H9 (cell line): Measurements from ENCODE around the gene GPR108. TPM values are rescaled to one million over a fixed set of nuclear protein-coding genes. Genes with fewer than 3 reads are reported as not detected.

Experiments
- DNase-seq: peaks from one replicate; pipeline ENCODE4 v3.0.0-alpha.2; 2017
- H2AFZ ChIP-seq: one replicate; pipeline ENCODE4 v1.6.1; 2013; ENCODE audit warnings: mild to moderate bottlenecking, low read length, control low read depth, moderate library complexity
- H2AK5ac ChIP-seq: 2 replicates; pipeline ENCODE4 v1.6.1; 2013; ENCODE audit warnings: low read length, control low read depth, mixed read lengths; ENCODE audit not compliant: insufficient read length
- H2BK120ac ChIP-seq: one replicate; pipeline ENCODE4 v1.6.1; 2013; ENCODE audit warnings: low read depth, mild to moderate bottlenecking, low read length, control low read depth, inconsistent platforms; ENCODE audit not compliant: poor library complexity, severe bottlenecking
- H2BK12ac ChIP-seq: 2 replicates; pipeline ENCODE4 v1.6.1; 2013; ENCODE audit warnings: low read length, control low read depth, mixed read lengths, low read depth; ENCODE audit not compliant: insufficient read length
- H2BK15ac ChIP-seq: 2 replicates; pipeline ENCODE4 v1.6.1; 2013; ENCODE audit warnings: low read depth, low read length, control low read depth
- H2BK20ac ChIP-seq: one replicate; pipeline ENCODE4 v1.6.1; 2013; ENCODE audit warnings: low read depth, mild to moderate bottlenecking, low read length, control low read depth, inconsistent platforms; ENCODE audit not compliant: poor library complexity, severe bottlenecking
- H2BK5ac ChIP-seq: 2 replicates; pipeline ENCODE4 v1.6.1; 2013; ENCODE audit warnings: low read length, control low read depth, mixed read lengths; ENCODE audit not compliant: insufficient read length
- H3K14ac ChIP-seq: 2 replicates; pipeline ENCODE4 v1.6.1; 2013; ENCODE audit warnings: low read length, control low read depth; ENCODE audit not compliant: insufficient read depth
- H3K18ac ChIP-seq: 2 replicates; pipeline ENCODE4 v1.6.1; 2013; ENCODE audit warnings: low read depth, mild to moderate bottlenecking, mixed read lengths, low read length, control low read depth; ENCODE audit not compliant: insufficient read length
- H3K23ac ChIP-seq: 2 replicates; pipeline ENCODE4 v1.6.1; 2013; ENCODE audit warnings: low read length, control low read depth, mixed read lengths, low read depth; ENCODE audit not compliant: insufficient read length
- H3K23me2 ChIP-seq: 2 replicates; pipeline ENCODE4 v1.6.1; 2013; ENCODE audit warnings: low read depth, mild to moderate bottlenecking, mixed read lengths, low read length, control low read depth; ENCODE audit not compliant: insufficient read length, poor library complexity, severe bottlenecking
- H3K27ac ChIP-seq: 2 replicates; pipeline ENCODE4 v1.5.1; 2013; ENCODE audit warnings: low read length, control low read depth, mixed read lengths, low read depth; ENCODE audit not compliant: insufficient read length
- H3K27me3 ChIP-seq: 2 replicates; pipeline ENCODE4 v1.6.1; 2013; ENCODE audit warnings: low read length, control low read depth, inconsistent platforms; ENCODE audit not compliant: insufficient read depth
- H3K4ac ChIP-seq: 2 replicates; pipeline ENCODE4 v1.6.1; 2013; ENCODE audit warnings: low read depth, mild to moderate bottlenecking, control low read depth, inconsistent platforms, low read length, moderate library complexity
- H3K4me1 ChIP-seq: 2 replicates; pipeline ENCODE4 v1.6.1; 2013; ENCODE audit warnings: low read length, control low read depth, inconsistent platforms; ENCODE audit not compliant: insufficient read depth
- H3K4me2 ChIP-seq: 2 replicates; pipeline ENCODE4 v1.6.1; 2013; ENCODE audit warnings: low read length, control low read depth, mixed read lengths; ENCODE audit not compliant: insufficient read length, insufficient read depth
- H3K56ac ChIP-seq: 2 replicates; pipeline ENCODE4 v1.6.1; 2013; ENCODE audit warnings: low read depth, mild to moderate bottlenecking, mixed read lengths, low read length, control low read depth; ENCODE audit not compliant: insufficient read length
- H3K79me1 ChIP-seq: 2 replicates; pipeline ENCODE4 v1.6.1; 2013; ENCODE audit warnings: low read depth, mild to moderate bottlenecking, moderate library complexity, low read length, control low read depth, inconsistent platforms; ENCODE audit not compliant: insufficient read depth, poor library complexity, severe bottlenecking
- H3K79me2 ChIP-seq: 2 replicates; pipeline ENCODE4 v1.6.1; 2013; ENCODE audit warnings: low read length, control low read depth, inconsistent platforms; ENCODE audit not compliant: insufficient read depth
- H3K9ac ChIP-seq: 2 replicates; pipeline ENCODE4 v1.6.1; 2013; ENCODE audit warnings: low read length, control low read depth, mixed read lengths; ENCODE audit not compliant: insufficient read length; ENCODE audit errors: extremely low read depth
- H3K9me3 ChIP-seq: one replicate; pipeline ENCODE4 v1.6.1; 2013; ENCODE audit warnings: low read depth, low read length, inconsistent platforms; ENCODE audit not compliant: control insufficient read depth
- H3T11ph ChIP-seq: one replicate; pipeline ENCODE4 v1.6.1; 2013; ENCODE audit warnings: mild to moderate bottlenecking, low read length, control low read depth, inconsistent platforms
- H4K20me1 ChIP-seq: one replicate; pipeline ENCODE4 v1.6.1; 2013; ENCODE audit not compliant: control insufficient read depth, insufficient read length, insufficient read depth
- H4K5ac ChIP-seq: 2 replicates; pipeline ENCODE4 v1.6.1; 2013; ENCODE audit warnings: low read depth, mild to moderate bottlenecking, mixed read lengths, low read length, control low read depth; ENCODE audit not compliant: insufficient read length
- H4K8ac ChIP-seq: replicated peaks from 2 replicates; pipeline ENCODE4 v1.6.1; 2013; ENCODE audit warnings: low read length, control low read depth, mixed read lengths, low read depth; ENCODE audit not compliant: insufficient read length
- H4K91ac ChIP-seq: 2 replicates; pipeline ENCODE4 v1.6.1; 2013; ENCODE audit warnings: low read depth, mild to moderate bottlenecking, moderate library complexity, mixed read lengths, low read length, control low read depth; ENCODE audit not compliant: insufficient read length
- H3K27ac Mint-ChIP-seq, 3 experiments: 2 replicates in 2 of 3; 3 replicates in 1 of 3; pipeline ENCODE4 v1.8.0; 2020 to 2021; ENCODE audit warnings: mixed read lengths in 3 of 3, mild to moderate bottlenecking in 1 of 3, moderate library complexity in 1 of 3
- H3K27me3 Mint-ChIP-seq: 2 replicates; pipeline ENCODE4 v1.8.0; 2021; ENCODE audit warnings: low read depth, mild to moderate bottlenecking, moderate library complexity, mixed read lengths
- H3K36me3 Mint-ChIP-seq, 3 experiments: 2 replicates in 2 of 3; 3 replicates in 1 of 3; pipeline ENCODE4 v1.8.0; 2020 to 2021; ENCODE audit warnings: low read depth in 3 of 3, mixed read lengths in 3 of 3; ENCODE audit not compliant: insufficient read depth in 1 of 3
- H3K4me1 Mint-ChIP-seq, 2 experiments: 2 replicates each; pipeline ENCODE4 v1.8.0; 2020; ENCODE audit warnings: mixed read lengths in 2 of 2
- H3K4me3 Mint-ChIP-seq, 2 experiments: 2 replicates in 1 of 2; 3 replicates in 1 of 2; pipeline ENCODE4 v1.8.0; 2020 to 2021; ENCODE audit warnings: mild to moderate bottlenecking in 2 of 2, mixed read lengths in 2 of 2, moderate library complexity in 1 of 2
- H3K9me3 Mint-ChIP-seq, 2 experiments: 2 replicates in 1 of 2; 3 replicates in 1 of 2; pipeline ENCODE4 v1.8.0; 2020; ENCODE audit warnings: mild to moderate bottlenecking in 2 of 2, mixed read lengths in 2 of 2, moderate library complexity in 1 of 2
- CTCF ChIP-seq: fragments of 200-600 bp; sonication (generic); conservative IDR thresholded peaks from 3 replicates; pipeline ENCODE4 v1.8.0; 2021; ENCODE audit warnings: antibody characterized with exemption, mild to moderate bottlenecking
- whole genome bisulfite sequencing: extraction: QIAGEN DNeasy Blood & Tissue Kit; methylation state at CpG from one replicate; pipeline ENCODE4 v1.1.7; 2013; ENCODE audit warnings: missing lambda C conversion rate, low lambda C conversion rate, mixed read lengths; ENCODE audit not compliant: insufficient read length; ENCODE audit errors: extremely low coverage; 5-methylcytosine and 5-hydroxymethylcytosine counted together
- total RNA-seq: library from RNA; stranded (reverse); gene quantifications from 2 replicates; pipeline ENCODE4 v1.2.1, GENCODE V29; 2021

Gene GPR108
- total RNA-seq, 1 experiment from 2014 or later = 38.2 TPM

- peak overlapping the region; percentile 88 to 97 for H3K4me3 Mint-ChIP-seq
Measured at GRCh38 chr19:6738787-6739389, 1.5 kb upstream of the GPR108 start.

More at GRCh38 chr19:6738787-6739389, 1.5 kb upstream of the GPR108 start:
- H3K4ac ChIP-seq = no peak overlapping the region
- H3K9me3 ChIP-seq = no peaks in the 10 kb centered on the region
- no peaks in the 10 kb centered on the region for H3K27me3 ChIP-seq
- H3K36me3 Mint-ChIP-seq = peaks cover 14 to 18% (median 18%) of the 10 kb centered on the region in 3 experiments
- peak overlapping the region; percentile 92 for H3K14ac ChIP-seq
- peak overlapping the region; percentile 62 for H3T11ph ChIP-seq
- no peak overlapping the region for H4K91ac ChIP-seq
- H4K8ac ChIP-seq = no peak overlapping the region
- H3K27ac Mint-ChIP-seq = peak overlapping the region; percentile 78 to 95 (median 89); a peak in 6 of 7 replicates
- peak overlapping the region; percentile 92 for H3K18ac ChIP-seq
- no peaks in the 10 kb centered on the region for H3K79me1 ChIP-seq
- H3K4me1 Mint-ChIP-seq = peaks cover 50 to 65% of the 10 kb centered on the region in 2 experiments
- H2BK120ac ChIP-seq = no peak overlapping the region
- no peak; the same call in 2 of the 3 replicates for TF ChIP-seq CTCF
- DNase-seq = no peak
- H2AFZ ChIP-seq = no peak overlapping the region
- H3K9me3 Mint-ChIP-seq = no peaks in the 10 kb centered on the region
- peaks cover 25% of the 10 kb centered on the region for H3K23me2 ChIP-seq
- H3K56ac ChIP-seq = no peak overlapping the region
- peak overlapping the region; percentile 57; the same call in 1 of the 2 replicates for H2BK15ac ChIP-seq
- peak overlapping the region; percentile 46 for H3K9ac ChIP-seq
- H2AK5ac ChIP-seq = no peak overlapping the region
- no peak overlapping the region for H4K5ac ChIP-seq
- no peak overlapping the region for H3K23ac ChIP-seq
- H3K4me2 ChIP-seq = peak overlapping the region; percentile 79
- H3K79me2 ChIP-seq = no peaks in the 10 kb centered on the region; the same call in 1 of the 2 replicates
- H3K27ac ChIP-seq = no peak overlapping the region
- no peaks in the 10 kb centered on the region for H4K20me1 ChIP-seq
- no peak overlapping the region for H2BK20ac ChIP-seq
- no peak overlapping the region for H2BK5ac ChIP-seq
- peaks cover 12% of the 10 kb centered on the region for H3K4me1 ChIP-seq
- no CpG with 5 or more reads among the region's 24 CpGs for WGBS
- H2BK12ac ChIP-seq = no peak overlapping the region
- H3K27me3 Mint-ChIP-seq = no peaks in the 10 kb centered on the region
